ENCODE data around the gene CLEC17A. TPM values are rescaled to one million over a fixed set of nuclear protein-coding genes. Genes with fewer than 3 reads are reported as not detected.

The CLEC17A gene
- total and polyA plus RNA-seq, 2 donors (not counting 1 experiment from before 2014, with no cell fraction given): 121 to 163 TPM

GRCh38 chr19:14565298-14565679 lies 17.6 kb upstream of the CLEC17A start:
- CTCF ChIA-PET: no interaction called here
- ATAC-seq (ENCODE audit: low read depth): no peak
- Histone ChIP-seq H3K9me3 (ENCODE audit: control extremely low read depth in 1 of 3, control insufficient read depth in 2 of 3, insufficient read depth in 1 of 3, low read length in 2 of 3) (no peaks in the 10 kb centered on the region), H3K4me2 (replicated peaks; ENCODE audit: low read depth, low read length, poor library complexity, severe bottlenecking) (no peak overlapping the region), H3K27me3 (replicated peaks in 1 of 4; ENCODE audit: control extremely low read depth in 1 of 4, control insufficient read depth in 3 of 4, insufficient read depth in 4 of 4, low read length in 3 of 4) (no peaks in the 10 kb centered on the region), H4K20me1 (ENCODE audit: control insufficient read depth, insufficient read depth, low read length, poor library complexity, severe bottlenecking) (peaks cover 65% of the 10 kb centered on the region), H3K79me2 (ENCODE audit: control insufficient read depth, insufficient read depth, low read length) (peaks cover 42% of the 10 kb centered on the region), H2AFZ (ENCODE audit: insufficient read depth, low read depth, low read length, poor library complexity, severe bottlenecking) (no peak overlapping the region), H3K36me3 (replicated peaks in 1 of 2; ENCODE audit: control extremely low read depth in 1 of 2, control insufficient read depth in 1 of 2, extremely low read depth in 1 of 2, insufficient read depth in 2 of 2, low read length in 1 of 2) (peaks cover 0 to 37% of the 10 kb centered on the region in 2 experiments), H3K4me1 (ENCODE audit: control insufficient read depth in 2 of 2, insufficient read depth in 2 of 2, low read length in 2 of 2) (peaks cover 0 to 2% of the 10 kb centered on the region in 2 donors), H3K4me3 (ENCODE audit: control extremely low read depth in 1 of 5, extremely low read depth in 1 of 5, insufficient read depth in 1 of 5, low read depth in 2 of 5, low read length in 4 of 5) (no peak overlapping the region), H3K27ac (ENCODE audit: low read length in 2 of 2) (no peak overlapping the region), H3K9ac (ENCODE audit: low read length) (no peak overlapping the region)
- no peaks in the 10 kb centered on the region for H3K9me3 Mint-ChIP-seq (ENCODE audit: insufficient read depth)
- TF ChIP-seq EZH2 (IDR thresholded peaks at IDR 0.05; ENCODE audit: borderline replicate concordance, insufficient read depth, low read depth, low read length, poor library complexity, severe bottlenecking) (no peak), CTCF (IDR thresholded peaks at IDR 0.05) (no peak)
- POLR2A ChIA-PET: no interaction called here
- peaks cover 27% of the 10 kb centered on the region for H3K4me1 Mint-ChIP-seq
- no peak for DNase-seq
- no peak overlapping the region for H3K27ac Mint-ChIP-seq
- intact Hi-C loops (cut with micrococcal nuclease): no loop called here
- WGBS (ENCODE audit: insufficient coverage): 97% methylated on average over 22 of the region's 22 CpGs
- no peaks in the 10 kb centered on the region for H3K27me3 Mint-ChIP-seq
- no peak overlapping the region for H3K4me3 Mint-ChIP-seq

GRCh38 chr19:14565765-14566711 lies 16.8 kb upstream of the CLEC17A start:
- Histone ChIP-seq H3K4me2 (replicated peaks; ENCODE audit: low read depth, low read length, poor library complexity, severe bottlenecking) (no peak overlapping the region), H3K79me2 (ENCODE audit: control insufficient read depth, insufficient read depth, low read length) (peaks cover 41% of the 10 kb centered on the region), H2AFZ (ENCODE audit: insufficient read depth, low read depth, low read length, poor library complexity, severe bottlenecking) (no peak overlapping the region), H4K20me1 (ENCODE audit: control insufficient read depth, insufficient read depth, low read length, poor library complexity, severe bottlenecking) (peaks cover 63% of the 10 kb centered on the region), H3K36me3 (replicated peaks in 1 of 2; ENCODE audit: control extremely low read depth in 1 of 2, control insufficient read depth in 1 of 2, extremely low read depth in 1 of 2, insufficient read depth in 2 of 2, low read length in 1 of 2) (peaks cover 0 to 37% of the 10 kb centered on the region in 2 experiments), H3K9ac (ENCODE audit: low read length) (no peak overlapping the region), H3K27me3 (replicated peaks in 1 of 4; ENCODE audit: control extremely low read depth in 1 of 4, control insufficient read depth in 3 of 4, insufficient read depth in 4 of 4, low read length in 3 of 4) (no peaks in the 10 kb centered on the region), H3K4me1 (ENCODE audit: control insufficient read depth in 2 of 2, insufficient read depth in 2 of 2, low read length in 2 of 2) (peaks cover 4 to 9% of the 10 kb centered on the region in 2 donors), H3K9me3 (ENCODE audit: control extremely low read depth in 1 of 3, control insufficient read depth in 2 of 3, insufficient read depth in 1 of 3, low read length in 2 of 3) (no peaks in the 10 kb centered on the region), H3K27ac (ENCODE audit: low read length in 2 of 2) (no peak overlapping the region), H3K4me3 (ENCODE audit: control extremely low read depth in 1 of 5, extremely low read depth in 1 of 5, insufficient read depth in 1 of 5, low read depth in 2 of 5, low read length in 4 of 5) (no peak overlapping the region)
- H3K27ac Mint-ChIP-seq: no peak overlapping the region
- no peak for TF ChIP-seq CTCF (IDR thresholded peaks at IDR 0.05)
- TF ChIP-seq EZH2 (IDR thresholded peaks at IDR 0.05; ENCODE audit: borderline replicate concordance, insufficient read depth, low read depth, low read length, poor library complexity, severe bottlenecking): no peak
- ATAC-seq (ENCODE audit: low read depth): peak; percentile 12
- H3K9me3 Mint-ChIP-seq (ENCODE audit: insufficient read depth): no peaks in the 10 kb centered on the region
- H3K27me3 Mint-ChIP-seq: no peaks in the 10 kb centered on the region
- no peak for DNase-seq
- H3K4me3 Mint-ChIP-seq: no peak overlapping the region
- H3K4me1 Mint-ChIP-seq: peaks cover 31% of the 10 kb centered on the region
- CTCF ChIA-PET: interaction anchor here (13.4 kb wide), 1 partner anchor 122 kb away, joined by 681 read pairs; the partner anchor contains the start of gene ZNF333
- 88% methylated on average over 18 of the region's 31 CpGs for WGBS (ENCODE audit: insufficient coverage)
- intact Hi-C loops (cut with micrococcal nuclease): no loop called here
- POLR2A ChIA-PET: no interaction called here

Measured in B cell (primary cell).